Activated naive CD4-positive, alpha-beta T cell treated with Interleukin-2 at 50 U/mL for 16 hours (primary cell): ENCODE measurements around the gene ABCC1.

ENCODE experiments used
- DNase-seq: peaks from one replicate; pipeline ENCODE4 v3.0.0-alpha.2; 2020

ABCC1 gene

GRCh38 chr16:16116841-16117240 lies 167.4 kb downstream of the ABCC1 start:
- DNase-seq: no peak

DNA sequence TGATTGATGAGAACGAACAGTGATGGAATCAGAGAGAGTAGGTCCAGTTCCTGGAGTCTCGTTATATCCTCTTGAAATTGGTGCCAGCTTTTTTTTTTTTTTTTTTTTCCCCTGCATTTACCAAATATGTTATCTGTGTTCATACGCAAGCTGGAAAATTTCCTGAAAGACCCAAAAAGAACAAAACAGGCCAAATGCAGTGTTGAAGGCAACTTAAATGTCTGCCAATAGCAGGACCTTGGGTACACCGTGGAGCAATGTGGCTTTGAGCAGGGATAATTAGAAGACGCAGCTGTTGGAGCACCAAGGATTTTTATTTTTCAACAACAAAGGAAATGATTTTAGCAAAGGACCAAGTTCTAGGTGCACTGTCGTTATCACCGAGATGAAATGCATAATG lies 168.9 kb downstream of the ABCC1 start:
- no peak for DNase-seq

DNA sequence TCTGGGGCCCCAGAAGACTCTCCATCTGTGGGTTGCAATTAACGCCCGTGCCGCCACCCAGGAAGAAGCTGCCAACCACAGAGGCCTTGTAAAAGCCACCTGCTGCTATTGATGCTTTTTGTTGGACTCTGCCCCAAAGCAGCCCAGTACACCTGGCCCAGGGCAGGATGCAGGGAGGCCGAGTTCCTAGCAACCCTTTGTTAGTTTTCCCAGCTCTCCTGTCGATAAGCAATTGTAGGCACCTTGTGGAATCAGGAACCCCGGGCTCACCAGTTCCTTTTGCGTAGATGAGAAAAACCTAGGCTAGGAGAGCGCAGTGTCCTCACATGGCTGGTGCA lies 170.6 kb downstream of the ABCC1 start:
- no peak for DNase-seq

DNA sequence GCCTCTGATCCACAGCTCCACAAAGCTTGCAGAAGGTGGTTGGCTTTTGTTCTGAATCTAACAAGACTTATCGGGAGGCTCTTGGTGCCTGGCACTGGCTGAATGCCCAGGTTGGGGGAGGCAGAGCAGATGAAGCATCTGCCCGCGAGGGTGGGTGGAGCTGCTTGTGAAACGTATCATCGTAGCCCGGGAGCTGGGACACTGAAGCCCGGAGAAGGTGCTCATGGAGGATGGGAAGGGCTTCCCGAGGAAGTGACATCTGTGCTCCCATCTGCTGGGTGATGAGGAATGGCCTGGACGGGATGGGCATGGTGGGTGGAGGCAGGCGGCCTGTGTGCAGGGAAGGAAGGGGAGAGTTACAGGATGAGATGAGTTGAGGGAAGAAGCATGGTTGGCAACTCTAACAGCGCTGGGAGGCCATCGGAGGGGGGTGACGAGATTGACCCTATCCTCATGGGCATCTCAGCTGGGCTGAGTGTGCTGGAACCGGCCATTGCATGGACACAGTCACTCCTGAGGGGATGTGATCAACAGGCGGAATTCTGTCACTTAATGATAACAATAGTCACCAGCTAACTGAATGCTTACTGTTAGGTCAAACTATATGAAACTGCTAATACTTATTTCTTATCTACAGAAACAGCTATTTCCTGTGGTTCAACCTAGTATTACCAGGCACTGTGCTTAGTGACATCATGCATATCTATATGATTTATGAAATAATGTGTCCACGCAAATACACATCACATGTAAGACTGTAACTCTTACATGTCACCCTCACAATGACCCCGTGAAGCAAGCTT lies 171.2 kb downstream of the ABCC1 start:
- no peak for DNase-seq

DNA sequence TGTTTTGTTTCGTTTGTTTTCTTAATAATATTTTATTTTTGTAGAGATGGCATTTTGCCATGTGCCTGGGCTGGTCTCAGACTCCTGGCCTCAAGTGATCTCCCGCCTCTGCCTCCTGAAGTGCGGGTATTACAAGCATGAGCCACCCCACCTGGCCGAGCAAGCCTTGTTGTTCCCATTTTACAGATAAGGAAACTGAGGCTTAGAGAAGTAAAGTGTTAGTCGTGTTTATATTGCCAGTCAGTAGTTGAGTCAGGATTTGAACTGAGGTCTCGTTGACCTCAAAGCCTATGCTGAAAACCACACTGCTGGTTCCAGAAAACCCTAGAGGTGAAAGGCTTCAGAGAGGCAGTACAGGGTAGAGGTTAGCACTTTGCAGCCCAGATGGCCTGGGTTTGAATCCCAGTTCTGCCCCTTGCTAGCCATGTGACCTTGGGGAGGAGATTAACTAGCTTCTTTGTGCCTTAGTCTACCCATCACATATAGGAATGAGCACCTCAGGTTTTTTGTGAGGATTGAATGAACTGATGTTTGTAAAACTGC lies 171.8 kb downstream of the ABCC1 start:
- no peak for DNase-seq

DNA sequence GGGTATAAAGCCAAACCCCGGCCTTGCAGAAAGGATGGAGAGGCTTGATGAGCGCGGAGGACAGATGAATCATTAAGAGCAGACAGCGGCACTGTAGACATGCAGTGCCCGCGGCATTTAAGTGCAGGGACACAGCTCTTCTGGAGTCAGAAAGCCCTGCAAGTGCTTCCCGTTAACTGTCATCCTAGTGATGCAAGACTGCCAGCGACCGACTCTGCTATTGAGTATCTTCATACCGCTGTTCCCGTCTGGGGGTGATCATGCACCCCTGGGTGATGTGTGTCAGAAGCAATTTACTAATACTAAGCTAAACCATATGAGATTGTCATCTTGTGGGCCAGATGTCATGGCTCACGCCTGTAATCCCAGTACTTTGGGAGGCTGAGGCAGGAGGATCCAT lies 172.8 kb downstream of the ABCC1 start:
- no peak for DNase-seq

DNA sequence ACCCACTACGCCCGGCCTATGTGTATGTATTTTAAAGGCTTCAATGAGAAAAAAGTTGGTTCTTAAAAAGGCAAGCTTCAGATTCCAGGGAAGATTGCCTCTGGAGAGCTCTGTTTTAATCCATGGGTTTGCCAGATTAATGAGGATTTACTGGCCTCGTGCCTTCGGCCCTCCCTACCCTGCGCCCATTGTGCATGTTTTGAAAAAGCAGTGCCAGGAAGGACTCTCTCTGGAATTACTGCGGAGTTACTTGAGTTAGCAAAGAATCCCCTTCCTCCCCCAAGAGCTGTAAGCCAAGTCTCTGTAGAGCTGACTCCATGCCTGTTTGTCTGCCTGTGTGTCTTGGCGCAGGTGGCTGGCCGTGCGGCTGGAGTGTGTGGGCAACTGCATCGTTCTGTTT lies 175.0 kb downstream of the ABCC1 start:
- DNase-seq: no peak

DNA sequence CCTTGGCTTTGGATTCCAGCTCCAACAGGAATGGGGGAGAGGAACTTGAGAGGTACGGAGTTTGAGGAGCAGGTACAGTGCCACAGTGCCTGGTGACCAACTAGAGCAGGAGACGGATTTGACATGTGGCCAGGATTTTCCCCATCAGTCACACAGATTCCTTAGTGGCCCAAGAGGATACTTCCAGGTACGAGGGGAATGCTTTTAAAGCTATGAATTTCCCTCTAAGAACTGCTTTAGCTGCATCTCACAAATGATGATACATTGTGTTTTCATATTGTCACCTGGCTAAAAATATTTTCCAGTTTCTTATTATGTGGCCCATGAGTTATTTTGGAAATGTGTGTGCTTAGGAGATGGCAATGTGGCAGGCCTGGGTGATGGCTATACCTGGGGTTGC lies 175.6 kb downstream of the ABCC1 start:
- no peak for DNase-seq

- no peak for DNase-seq
These were observed 177.5 kb downstream of the ABCC1 start for GRCh38 chr16:16126896-16127295.

DNA sequence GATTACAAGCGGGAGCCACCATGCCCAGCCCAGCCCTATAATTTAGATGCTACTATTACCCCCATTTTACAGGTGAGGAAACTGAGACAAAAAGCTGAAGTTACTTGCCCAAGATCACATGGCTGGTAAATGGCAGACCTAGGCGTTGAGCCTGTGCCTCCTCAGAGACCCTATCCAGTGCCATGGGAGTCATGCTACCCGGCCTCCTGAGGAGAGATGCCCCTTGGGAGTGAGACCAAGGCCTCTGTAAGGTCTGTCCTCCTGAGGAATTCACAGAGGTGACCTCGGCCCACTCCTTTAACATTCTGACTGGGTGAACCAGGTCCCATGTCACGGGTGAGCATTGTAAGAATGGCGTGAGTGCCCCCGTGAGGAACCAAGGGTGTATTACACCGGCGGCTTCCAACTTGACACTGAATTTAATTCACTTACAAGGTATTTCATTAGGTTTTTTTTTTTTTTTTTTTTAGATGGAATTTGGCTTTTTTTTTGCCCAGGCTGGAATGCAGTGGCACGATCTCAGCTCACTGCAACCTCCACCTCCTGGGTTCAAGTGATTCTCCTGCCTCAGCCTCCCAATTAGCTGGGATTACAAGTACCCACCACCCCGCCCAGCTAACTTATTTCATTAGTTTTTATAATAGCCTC lies 178.2 kb downstream of the ABCC1 start:
- DNase-seq: peak; percentile 68

DNA sequence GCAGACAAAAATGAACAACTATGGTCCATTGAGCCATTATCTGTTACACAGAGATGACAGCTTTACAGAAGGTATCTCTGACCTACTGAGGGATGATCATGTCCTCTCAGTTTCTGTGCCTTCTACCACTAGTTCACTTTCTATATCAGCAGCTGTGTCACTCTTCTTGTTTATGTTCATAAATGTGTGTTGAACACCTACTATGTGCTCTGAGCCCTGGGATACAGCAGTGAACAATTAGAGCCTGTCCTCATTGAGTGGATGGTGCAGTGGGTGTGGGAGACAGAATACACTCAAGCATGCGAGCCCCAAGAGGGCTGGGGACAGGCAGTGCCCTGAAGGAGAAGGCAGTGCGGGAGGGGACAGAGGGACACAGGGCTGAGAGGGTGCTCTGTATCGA lies 181.8 kb downstream of the ABCC1 start:
- DNase-seq: no peak

GRCh38 chr16:16131659-16132058 lies 182.2 kb downstream of the ABCC1 start:
- DNase-seq: no peak

GRCh38 chr16:16133943-16134604 lies 184.7 kb downstream of the ABCC1 start:
- no peak for DNase-seq

- no peak for DNase-seq
These were observed 187.2 kb downstream of the ABCC1 start for GRCh38 chr16:16136588-16136987.

GRCh38 chr16:16137110-16137509 lies 187.7 kb downstream of the ABCC1 start:
- no peak for DNase-seq

- DNase-seq: no peak
These were observed 188.7 kb downstream of the ABCC1 start for GRCh38 chr16:16138034-16138635.

DNA sequence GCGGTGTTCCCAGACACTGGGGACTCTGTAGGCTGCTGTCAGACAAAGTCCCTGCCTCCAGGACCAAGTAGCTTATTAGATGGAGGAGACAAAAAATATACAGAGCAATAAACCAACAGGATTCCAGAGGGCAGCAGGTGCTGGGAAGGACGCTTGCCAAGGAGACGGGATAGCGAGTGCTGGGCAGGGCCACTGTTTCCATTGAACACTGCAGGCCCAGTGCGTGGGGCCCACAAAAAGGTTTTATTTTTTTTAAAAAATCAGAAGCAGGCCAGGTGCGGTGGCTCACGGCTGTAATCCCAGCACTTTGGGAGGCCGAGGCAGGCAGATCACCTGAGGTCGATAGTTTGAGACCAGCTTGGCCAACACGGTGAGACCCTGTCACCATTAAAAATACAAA lies 189.6 kb downstream of the ABCC1 start:
- no peak for DNase-seq

GRCh38 chr16:16139806-16140205 lies 190.4 kb downstream of the ABCC1 start:
- no peak for DNase-seq

GRCh38 chr16:16140537-16140936 lies 191.1 kb downstream of the ABCC1 start:
- no peak for DNase-seq

GRCh38 chr16:16141141-16141540 lies 191.7 kb downstream of the ABCC1 start:
- no peak for DNase-seq

- DNase-seq: no peak
These were observed 192.5 kb downstream of the ABCC1 start for GRCh38 chr16:16141784-16142396.

DNA sequence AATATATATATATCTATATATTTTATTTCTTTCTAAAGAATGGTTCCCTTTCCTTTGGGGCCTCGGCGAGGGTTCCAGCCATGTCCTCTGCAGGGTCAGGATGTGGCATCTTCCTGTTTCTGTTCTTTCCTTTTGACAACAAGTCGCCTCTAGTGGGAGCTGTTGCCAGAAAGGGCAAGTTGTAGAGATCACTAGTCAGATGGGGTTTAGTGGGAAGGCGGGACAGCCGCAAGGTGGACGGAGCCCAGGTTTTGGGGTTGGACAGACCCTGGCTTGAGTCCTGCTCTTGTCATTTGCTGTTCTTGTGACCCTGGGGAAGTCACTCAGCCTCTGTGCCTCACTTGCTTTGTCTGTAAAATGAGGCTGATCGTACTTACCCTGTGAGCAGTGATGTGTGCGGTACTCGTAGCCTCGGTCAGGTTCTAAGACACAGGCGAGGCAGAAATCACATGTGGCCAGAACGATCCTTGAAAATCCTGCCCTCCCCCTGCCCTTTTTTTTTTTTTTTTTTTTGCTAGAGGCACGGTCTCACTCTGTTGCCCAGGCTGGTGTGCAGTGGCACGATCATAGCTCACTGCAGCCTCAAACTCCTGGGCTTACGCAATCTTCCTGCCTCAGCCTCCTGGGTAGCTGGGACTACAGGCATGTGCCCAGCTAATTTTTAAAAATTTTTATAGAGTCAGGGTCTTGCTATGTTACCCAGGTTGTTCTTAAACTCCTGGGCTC lies 193.8 kb downstream of the ABCC1 start:
- no peak for DNase-seq
